Stimulated activated CD4-positive, alpha-beta T cell treated with anti-CD3 and anti-CD28 coated beads, Interleukin-15, amount 100 ng/mL, for 48 hours (primary cell): ENCODE results near the gene COL5A3.

Experiments
- DNase-seq, 2 donors: peaks; one replicate each; pipeline ENCODE4 v3.0.0-alpha.2; 2020; ENCODE audit warnings: low read depth in 2 of 2

The COL5A3 gene

GRCh38 chr19:10011974-10012373 is 1.7 kb upstream of the COL5A3 start:
- DNase-seq = no peak

GRCh38 chr19:10010939-10011338 is 635 bp upstream of the COL5A3 start:
- DNase-seq = no peak

GRCh38 chr19:10009714-10010224 is 535 bp downstream of the COL5A3 start:
- DNase-seq = no peak

- DNase-seq = no peak
These were observed 2.0 kb downstream of the COL5A3 start for GRCh38 chr19:10008184-10008765.

- DNase-seq = no peak
These were observed 2.7 kb downstream of the COL5A3 start for GRCh38 chr19:10007371-10008183.

- DNase-seq = no peak
These were observed 3.5 kb downstream of the COL5A3 start for GRCh38 chr19:10006752-10007323.

GRCh38 chr19:10006335-10006708 is 4.0 kb downstream of the COL5A3 start:
- DNase-seq = no peak

GRCh38 chr19:10005632-10006334 is 4.5 kb downstream of the COL5A3 start:
- no peak for DNase-seq

GRCh38 chr19:10004617-10005016 is 5.7 kb downstream of the COL5A3 start:
- DNase-seq = no peak

GRCh38 chr19:10003271-10003670 is 7.0 kb downstream of the COL5A3 start:
- DNase-seq = no peak

- DNase-seq = peak in 1 of 2 donors; percentile 12
These were observed 8.4 kb downstream of the COL5A3 start for GRCh38 chr19:10001899-10002298.

- peak; percentile 24 to 63 for DNase-seq
These were observed 10.0 kb downstream of the COL5A3 start for GRCh38 chr19:10000171-10000826.

- no peak for DNase-seq
These were observed 13.8 kb downstream of the COL5A3 start for GRCh38 chr19:9996541-9996940.

- DNase-seq = no peak
These were observed 14.3 kb downstream of the COL5A3 start for GRCh38 chr19:9995999-9996398.

GRCh38 chr19:9995084-9995483 is 15.2 kb downstream of the COL5A3 start:
- no peak for DNase-seq

- no peak for DNase-seq
These were observed 18.7 kb downstream of the COL5A3 start for GRCh38 chr19:9991425-9992191.

- DNase-seq = no peak
These were observed 20.8 kb downstream of the COL5A3 start for GRCh38 chr19:9989504-9989903.

- no peak for DNase-seq
These were observed 23.5 kb downstream of the COL5A3 start for GRCh38 chr19:9986787-9987281.

GRCh38 chr19:9981406-9982260 is 28.7 kb downstream of the COL5A3 start:
- DNase-seq = no peak

GRCh38 chr19:9972103-9972502 is 38.2 kb downstream of the COL5A3 start:
- no peak for DNase-seq
